Measurements from ENCODE around the gene CRACR2A.
A peak's percentile ranks its signal among the peaks of the same experiment; 100 is the strongest.

Gene CRACR2A

GRCh38 chr12:3598896-3599860 lies 153.7 kb downstream of the CRACR2A start:
- ATAC-seq (no peak), DNase-seq (no peak)
- no peak overlapping the region for H3K4me3 Mint-ChIP-seq
- no peaks in the 10 kb centered on the region for H3K27me3 Mint-ChIP-seq
- no peaks in the 10 kb centered on the region for H3K9me3 Mint-ChIP-seq
- no peaks in the 10 kb centered on the region for H3K4me1 Mint-ChIP-seq
- H3K27ac Mint-ChIP-seq = no peak overlapping the region

DNA sequence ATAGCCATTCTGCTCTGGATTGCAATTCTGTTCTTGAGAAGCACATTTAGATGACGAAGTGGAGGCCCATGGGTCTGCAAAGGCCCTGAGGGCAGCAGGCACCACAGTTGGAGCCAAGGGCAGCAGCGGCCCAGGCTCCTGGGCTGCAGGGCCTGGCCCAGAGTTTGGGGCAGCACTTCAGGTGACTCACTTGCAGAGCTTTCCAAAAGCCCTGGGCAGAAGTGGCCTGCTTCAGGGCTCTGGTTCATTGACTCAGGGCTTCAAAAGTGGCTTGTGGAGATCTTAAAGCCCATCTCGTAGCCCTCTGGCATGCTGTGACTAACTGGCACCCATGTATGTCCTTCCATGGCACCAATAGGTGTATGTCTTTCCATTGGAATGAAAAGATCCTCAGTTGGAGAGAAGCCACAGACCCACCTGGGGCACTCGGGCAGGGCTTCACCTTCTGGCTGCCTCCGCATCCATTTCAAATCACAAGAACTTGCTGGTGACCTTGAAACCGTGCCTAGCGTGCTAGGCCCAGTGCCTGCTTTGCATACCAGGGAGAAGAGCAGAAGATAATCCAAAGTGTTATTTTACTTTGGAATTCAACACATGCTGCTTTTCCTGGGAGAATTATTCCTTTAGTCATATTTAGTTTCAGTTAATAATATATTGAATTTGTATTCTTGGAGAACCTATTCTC lies 155.2 kb downstream of the CRACR2A start:
- ATAC-seq = no peak
- H3K9me3 Mint-ChIP-seq = no peaks in the 10 kb centered on the region
- H3K27me3 Mint-ChIP-seq = no peaks in the 10 kb centered on the region
- DNase-seq = no peak
- H3K27ac Mint-ChIP-seq = no peak overlapping the region
- no peaks in the 10 kb centered on the region for H3K4me1 Mint-ChIP-seq
- H3K4me3 Mint-ChIP-seq = no peak overlapping the region

DNA sequence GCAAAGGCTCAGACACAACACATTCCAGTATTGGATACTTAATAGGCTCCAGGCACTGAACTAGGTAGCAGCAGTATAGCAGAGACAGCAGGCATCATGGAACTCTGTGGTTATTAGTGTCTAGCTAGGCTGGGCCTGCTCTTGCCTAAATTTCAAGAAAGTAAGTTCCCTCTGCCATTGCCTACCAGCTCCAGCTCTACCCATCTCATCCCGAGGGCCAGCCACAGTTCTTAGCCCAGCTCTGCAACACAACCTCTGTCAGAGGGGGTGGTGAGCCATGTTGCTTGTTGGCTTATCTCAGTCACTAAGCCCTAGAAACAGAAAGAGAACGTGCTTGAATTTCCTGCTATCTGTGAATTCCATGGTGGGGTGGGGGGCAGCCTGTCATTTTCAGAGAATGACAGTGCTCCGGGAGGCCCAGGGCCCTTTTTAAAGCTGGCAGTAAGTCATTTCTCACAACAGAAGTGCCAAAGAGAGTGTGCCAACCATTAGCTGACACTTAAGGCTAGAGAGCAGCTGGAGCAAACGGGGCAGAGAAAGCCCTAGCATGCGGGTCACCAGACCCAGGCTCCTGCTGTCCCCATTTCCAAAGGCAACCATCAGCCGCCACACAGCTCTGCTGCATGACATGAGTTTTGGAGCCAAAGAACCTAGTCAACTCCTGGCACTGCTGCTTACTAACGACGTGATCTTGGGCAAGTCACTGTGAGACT lies 156.1 kb downstream of the CRACR2A start:
- DNase-seq = no peak
- Mint-ChIP-seq H3K27ac (no peak overlapping the region), H3K27me3 (no peaks in the 10 kb centered on the region), H3K4me1 (no peaks in the 10 kb centered on the region), H3K4me3 (no peak overlapping the region), H3K9me3 (no peaks in the 10 kb centered on the region)
- ATAC-seq = no peak

DNA sequence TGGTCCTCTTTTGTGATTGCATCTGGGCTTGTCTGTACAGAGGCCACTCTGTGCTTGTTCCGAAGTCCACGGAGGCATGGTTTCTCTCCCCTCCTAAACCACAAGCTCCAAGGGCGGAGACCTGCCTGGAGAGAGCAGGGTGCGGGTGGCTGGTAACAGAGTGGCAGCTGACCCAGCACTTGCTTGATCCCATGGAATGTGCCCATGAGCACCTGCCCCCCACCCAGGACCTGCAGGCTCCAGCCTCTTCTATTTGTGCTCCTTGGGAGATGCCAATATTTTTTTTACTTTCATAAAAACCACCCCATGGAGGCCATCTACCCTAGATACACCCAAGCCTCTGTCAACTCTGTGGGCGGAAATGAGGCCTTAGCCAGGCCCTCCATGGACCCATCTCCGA lies 157.2 kb downstream of the CRACR2A start:
- Mint-ChIP-seq H3K27me3 (no peaks in the 10 kb centered on the region), H3K4me3 (no peak overlapping the region), H3K4me1 (no peaks in the 10 kb centered on the region), H3K9me3 (no peaks in the 10 kb centered on the region), H3K27ac (no peak overlapping the region)
- DNase-seq (no peak), ATAC-seq (no peak)

GRCh38 chr12:3594966-3595365 lies 157.9 kb downstream of the CRACR2A start:
- no peaks in the 10 kb centered on the region for H3K9me3 Mint-ChIP-seq
- no peaks in the 10 kb centered on the region for H3K27me3 Mint-ChIP-seq
- DNase-seq (no peak), ATAC-seq (no peak)
- H3K27ac Mint-ChIP-seq = no peak overlapping the region
- no peaks in the 10 kb centered on the region for H3K4me1 Mint-ChIP-seq
- H3K4me3 Mint-ChIP-seq = no peak overlapping the region

DNA sequence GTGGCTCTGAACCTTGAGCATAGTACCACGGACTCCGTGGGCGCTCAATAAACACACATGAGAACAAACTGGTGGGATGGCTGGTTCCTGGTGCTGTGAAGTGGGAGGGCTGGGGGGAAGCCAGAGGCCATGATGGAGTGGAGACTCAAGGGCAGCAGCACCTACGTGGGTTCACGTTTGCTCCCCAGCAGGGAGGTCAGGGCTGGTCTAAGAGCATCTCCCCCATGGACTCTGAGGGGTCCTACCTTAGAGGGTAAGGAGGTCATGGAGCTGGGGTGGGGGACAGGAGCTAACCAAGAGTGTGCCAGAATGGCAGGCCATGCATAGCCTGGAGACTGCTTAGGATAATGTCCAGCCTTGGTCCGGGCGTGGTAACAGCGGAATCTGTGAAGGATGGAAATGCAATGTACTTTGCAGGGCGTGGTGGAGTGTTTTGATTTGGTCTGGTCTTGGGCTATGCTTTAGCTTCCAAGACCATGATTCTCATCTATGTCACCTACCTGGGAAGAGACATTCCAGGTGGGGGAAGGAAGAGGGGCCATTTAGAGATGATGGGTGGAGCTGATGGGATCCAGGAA lies 158.9 kb downstream of the CRACR2A start:
- H3K4me3 Mint-ChIP-seq = no peak overlapping the region
- H3K27ac Mint-ChIP-seq = no peak overlapping the region
- DNase-seq = no peak
- H3K9me3 Mint-ChIP-seq = no peaks in the 10 kb centered on the region
- ATAC-seq = peak; percentile 6
- no peaks in the 10 kb centered on the region for H3K27me3 Mint-ChIP-seq
- no peaks in the 10 kb centered on the region for H3K4me1 Mint-ChIP-seq

DNA sequence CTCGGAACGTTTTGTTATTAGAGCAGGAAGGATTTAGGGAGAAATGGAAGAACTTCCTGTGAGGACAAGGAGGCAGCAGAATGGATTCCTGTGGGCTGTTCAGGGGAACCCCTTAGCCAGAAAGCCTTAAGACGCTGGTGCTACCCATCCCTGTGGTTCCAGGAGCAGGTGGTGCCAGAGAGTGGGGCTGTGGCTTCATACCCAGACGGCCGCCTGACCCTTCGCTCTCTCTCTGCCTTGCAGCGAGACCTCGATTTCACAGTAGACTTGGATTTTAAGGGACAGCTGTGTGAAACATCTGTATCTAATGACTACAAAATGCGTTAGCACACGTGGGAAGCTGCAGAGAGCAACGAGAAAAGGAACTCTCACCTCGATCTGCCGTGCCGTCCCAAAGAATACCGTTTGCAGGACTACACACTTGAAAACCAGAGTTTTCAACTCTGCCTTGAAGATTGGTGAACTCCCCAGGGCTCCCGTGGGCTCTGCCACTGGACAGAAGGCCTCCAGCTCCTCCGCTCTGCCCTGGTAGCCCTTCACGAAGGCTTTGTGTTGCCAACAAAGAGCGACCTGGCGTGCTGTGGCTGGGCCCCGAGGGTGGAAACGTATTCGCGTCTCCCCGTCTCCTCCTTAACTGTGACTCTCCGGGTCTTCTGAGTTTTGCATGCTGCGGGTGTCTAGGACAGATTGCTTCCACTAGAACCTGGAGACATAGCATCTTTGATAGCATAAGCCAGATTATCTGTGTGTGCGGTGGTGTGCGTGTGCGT lies 159.9 kb downstream of the CRACR2A start:
- Mint-ChIP-seq H3K27ac (no peak overlapping the region), H3K4me1 (no peaks in the 10 kb centered on the region), H3K27me3 (peaks cover 7% of the 10 kb centered on the region), H3K9me3 (no peaks in the 10 kb centered on the region), H3K4me3 (no peak overlapping the region)
- no peak for DNase-seq
- ATAC-seq = no peak

DNA sequence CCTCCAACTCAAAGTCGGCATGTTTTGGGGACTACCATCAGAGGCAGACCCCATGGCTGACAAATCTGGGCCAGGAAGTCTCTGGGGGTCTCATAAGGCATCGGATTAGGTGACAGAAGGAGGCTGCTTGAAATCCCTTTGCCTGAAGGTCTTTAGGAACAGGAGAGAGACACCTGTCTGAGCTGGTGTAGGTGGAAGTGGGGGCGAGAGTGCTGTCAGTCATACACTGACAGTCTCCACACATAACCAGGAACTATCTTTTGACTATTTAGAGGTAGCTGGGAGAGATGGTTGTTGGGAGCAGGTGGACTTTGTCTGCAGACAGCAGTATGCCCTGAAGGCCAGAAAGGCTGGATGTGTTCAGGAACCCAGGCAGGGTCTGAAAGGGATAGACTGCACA lies 163.2 kb downstream of the CRACR2A start:
- Mint-ChIP-seq H3K4me1 (no peaks in the 10 kb centered on the region), H3K27me3 (peaks cover 8% of the 10 kb centered on the region), H3K9me3 (no peaks in the 10 kb centered on the region), H3K27ac (no peak overlapping the region), H3K4me3 (no peak overlapping the region)
- DNase-seq (no peak), ATAC-seq (no peak)

DNA sequence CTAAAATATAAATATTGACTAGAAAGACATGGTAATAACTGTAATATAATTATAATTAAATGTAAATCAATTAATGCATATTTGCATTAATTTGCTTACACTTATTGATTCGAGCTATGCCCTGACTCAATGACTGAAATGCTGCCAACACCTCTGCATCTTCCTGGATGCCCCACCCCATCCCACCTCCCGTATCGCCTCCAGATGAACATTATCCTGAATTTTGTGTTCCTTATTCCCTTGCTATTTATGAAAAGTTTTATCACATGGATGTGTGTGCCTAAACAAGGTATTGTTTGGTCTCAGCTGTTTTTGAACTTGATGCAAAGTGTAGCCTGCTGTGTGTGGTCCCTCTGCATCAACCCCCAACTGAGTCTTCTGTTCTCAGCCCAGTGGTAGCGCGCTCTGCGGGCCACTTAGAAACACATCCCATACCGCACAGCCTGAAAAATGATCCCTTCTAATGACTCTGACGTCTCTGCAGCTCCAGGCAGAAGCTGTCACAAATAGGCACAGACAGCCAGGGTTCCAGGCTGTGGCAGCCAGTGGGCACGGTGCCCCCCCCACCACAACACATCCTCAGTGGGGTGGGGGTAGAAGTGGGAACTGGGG lies 165.4 kb downstream of the CRACR2A start:
- H3K9me3 Mint-ChIP-seq = peaks cover 0 to 7% of the 10 kb centered on the region in 2 donors
- DNase-seq = no peak
- no peaks in the 10 kb centered on the region for H3K4me1 Mint-ChIP-seq
- no peak overlapping the region for H3K4me3 Mint-ChIP-seq
- no peak overlapping the region for H3K27ac Mint-ChIP-seq
- ATAC-seq = no peak
- peaks cover 8% of the 10 kb centered on the region for H3K27me3 Mint-ChIP-seq

- Mint-ChIP-seq H3K9me3 (peaks cover 0 to 7% of the 10 kb centered on the region in 2 donors), H3K27ac (no peak overlapping the region), H3K27me3 (peaks cover 8% of the 10 kb centered on the region), H3K4me1 (no peaks in the 10 kb centered on the region), H3K4me3 (no peak overlapping the region)
- no peak for DNase-seq
- no peak for ATAC-seq
Measured at GRCh38 chr12:3583656-3584334, 169.1 kb downstream of the CRACR2A start.

DNA sequence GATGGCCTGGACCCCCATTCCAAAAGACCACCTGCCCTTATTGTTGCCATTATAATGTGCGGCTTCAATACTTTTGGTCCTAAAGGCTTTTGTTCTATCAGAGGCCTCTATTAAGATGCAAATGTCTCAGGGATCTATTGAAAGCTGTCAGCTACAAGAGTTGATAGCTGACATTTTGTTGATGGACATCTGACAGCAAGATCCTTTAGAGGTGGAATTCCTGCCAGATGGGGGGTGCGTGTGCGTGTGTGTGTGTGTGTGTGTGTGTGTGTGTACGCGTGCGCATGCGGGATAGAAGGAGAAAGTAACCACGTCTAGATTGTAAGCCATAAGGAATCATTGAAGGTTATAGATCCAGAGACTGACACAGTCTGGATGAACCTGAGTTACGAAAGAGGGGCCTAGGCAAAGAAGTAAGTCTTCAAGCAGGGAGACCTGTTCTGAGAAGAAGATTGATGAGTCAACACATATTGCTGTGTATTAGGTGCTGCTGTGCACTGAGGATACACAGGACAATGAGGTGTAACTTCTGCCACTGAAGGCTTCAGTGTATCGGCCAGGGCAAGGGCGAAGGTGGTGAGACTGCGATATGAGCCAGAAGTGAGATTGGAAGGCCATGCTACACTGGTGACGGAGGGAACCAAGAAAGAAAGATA lies 172.7 kb downstream of the CRACR2A start:
- Mint-ChIP-seq H3K27ac (no peak overlapping the region), H3K9me3 (peaks cover 0 to 7% of the 10 kb centered on the region in 2 donors), H3K4me1 (no peaks in the 10 kb centered on the region), H3K4me3 (no peak overlapping the region), H3K27me3 (no peaks in the 10 kb centered on the region)
- ATAC-seq (no peak), DNase-seq (no peak)

- H3K9me3 Mint-ChIP-seq = peaks cover 0 to 7% of the 10 kb centered on the region in 2 donors
- H3K27ac Mint-ChIP-seq = peak overlapping the region in 1 of 2 donors; percentile 49
- ATAC-seq (no peak), DNase-seq (no peak)
- H3K27me3 Mint-ChIP-seq = no peaks in the 10 kb centered on the region
- H3K4me1 Mint-ChIP-seq = no peaks in the 10 kb centered on the region
- H3K4me3 Mint-ChIP-seq = no peak overlapping the region
Measured at GRCh38 chr12:3579446-3580093, 173.3 kb downstream of the CRACR2A start.

DNA sequence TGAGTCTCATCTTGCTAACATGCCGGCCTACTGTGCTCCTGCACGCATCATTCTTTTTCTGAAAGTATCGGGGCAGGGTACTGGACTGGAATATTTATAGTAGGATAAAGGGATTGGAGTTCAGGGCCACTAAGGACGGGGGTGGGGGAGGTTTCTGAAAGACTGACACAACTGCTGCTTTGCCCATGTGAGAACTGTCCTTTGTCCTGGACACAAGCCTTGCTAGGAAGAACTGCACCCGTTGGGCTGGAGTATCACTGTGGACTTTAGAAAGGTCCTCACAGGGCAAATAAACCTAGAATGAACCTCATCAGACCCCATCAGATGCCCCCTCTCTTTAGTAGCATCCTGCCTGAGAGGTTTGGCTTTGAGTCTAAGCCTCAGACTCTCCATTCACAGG lies 174.4 kb downstream of the CRACR2A start:
- ATAC-seq = no peak
- Mint-ChIP-seq H3K27ac (no peak overlapping the region), H3K4me3 (no peak overlapping the region), H3K4me1 (no peaks in the 10 kb centered on the region), H3K27me3 (no peaks in the 10 kb centered on the region), H3K9me3 (no peaks in the 10 kb centered on the region)
- DNase-seq = no peak

All from stimulated activated naive CD8-positive, alpha-beta T cell treated with anti-CD3 and anti-CD28 coated beads, Interleukin-15, amount 100 ng/mL, for 72 hours (primary cell).